ENCODE data around the gene SLC6A6.

The SLC6A6 gene

GRCh38 chr3:14460342-14461005 is 58.1 kb downstream of the SLC6A6 start:
- no peak overlapping the region for H3K4me3 ChIP-seq (replicated peaks; ENCODE audit: low read depth, low read length)
- TF ChIP-seq CTCF (IDR thresholded peaks at IDR 0.05; ENCODE audit: low read depth, low read length, missing control alignments): no peak
- peak; percentile 43 for DNase-seq (ENCODE audit: extremely low read depth, low read depth)

- H3K4me3 ChIP-seq (replicated peaks; ENCODE audit: low read depth, low read length): no peak overlapping the region
- no peak for DNase-seq (ENCODE audit: extremely low read depth, low read depth)
- TF ChIP-seq CTCF (IDR thresholded peaks at IDR 0.05; ENCODE audit: low read depth, low read length, missing control alignments): no peak
Observed at GRCh38 chr3:14461006-14461747, 58.8 kb downstream of the SLC6A6 start.

- H3K4me3 ChIP-seq (replicated peaks; ENCODE audit: low read depth, low read length): no peak overlapping the region
- no peak for DNase-seq (ENCODE audit: extremely low read depth, low read depth)
- peak; percentile 62 for TF ChIP-seq CTCF (IDR thresholded peaks at IDR 0.05; ENCODE audit: low read depth, low read length, missing control alignments)
Observed at GRCh38 chr3:14461748-14462324, 59.4 kb downstream of the SLC6A6 start.

GRCh38 chr3:14462738-14463137 is 60.3 kb downstream of the SLC6A6 start:
- TF ChIP-seq CTCF (IDR thresholded peaks at IDR 0.05; ENCODE audit: low read depth, low read length, missing control alignments): no peak
- no peak overlapping the region for H3K4me3 ChIP-seq (replicated peaks; ENCODE audit: low read depth, low read length)
- DNase-seq (ENCODE audit: extremely low read depth, low read depth): no peak

- H3K4me3 ChIP-seq (replicated peaks; ENCODE audit: low read depth, low read length): no peak overlapping the region
- no peak for TF ChIP-seq CTCF (IDR thresholded peaks at IDR 0.05; ENCODE audit: low read depth, low read length, missing control alignments)
- no peak for DNase-seq (ENCODE audit: extremely low read depth, low read depth)
Observed at GRCh38 chr3:14463330-14464140, 61.1 kb downstream of the SLC6A6 start.

GRCh38 chr3:14464141-14464465 is 61.7 kb downstream of the SLC6A6 start:
- TF ChIP-seq CTCF (IDR thresholded peaks at IDR 0.05; ENCODE audit: low read depth, low read length, missing control alignments): no peak
- H3K4me3 ChIP-seq (replicated peaks; ENCODE audit: low read depth, low read length): no peak overlapping the region
- DNase-seq (ENCODE audit: extremely low read depth, low read depth): no peak
